Measurements from ENCODE around the gene CAMK1D.

DNA sequence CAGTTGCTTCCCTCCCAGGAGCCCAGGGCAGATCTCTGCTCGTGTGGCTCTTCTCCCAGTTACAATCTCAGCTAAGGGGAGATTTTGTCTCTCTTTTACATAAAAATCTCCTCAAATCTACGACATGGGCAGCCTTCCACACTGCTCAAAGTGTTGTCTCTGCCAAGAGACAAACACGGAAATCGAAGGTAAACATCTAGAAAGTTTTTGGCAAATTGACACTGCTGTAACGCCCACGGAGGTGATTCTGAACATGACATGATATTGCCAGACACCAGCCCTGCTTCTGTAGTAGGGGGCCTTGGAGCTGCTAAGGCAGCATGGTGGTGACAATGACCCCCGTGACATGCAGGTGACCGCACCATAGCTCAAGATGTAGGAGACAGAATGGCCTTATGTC lies 523.8 kb downstream of the CAMK1D start:
- TF ChIP-seq, protein P1, sequence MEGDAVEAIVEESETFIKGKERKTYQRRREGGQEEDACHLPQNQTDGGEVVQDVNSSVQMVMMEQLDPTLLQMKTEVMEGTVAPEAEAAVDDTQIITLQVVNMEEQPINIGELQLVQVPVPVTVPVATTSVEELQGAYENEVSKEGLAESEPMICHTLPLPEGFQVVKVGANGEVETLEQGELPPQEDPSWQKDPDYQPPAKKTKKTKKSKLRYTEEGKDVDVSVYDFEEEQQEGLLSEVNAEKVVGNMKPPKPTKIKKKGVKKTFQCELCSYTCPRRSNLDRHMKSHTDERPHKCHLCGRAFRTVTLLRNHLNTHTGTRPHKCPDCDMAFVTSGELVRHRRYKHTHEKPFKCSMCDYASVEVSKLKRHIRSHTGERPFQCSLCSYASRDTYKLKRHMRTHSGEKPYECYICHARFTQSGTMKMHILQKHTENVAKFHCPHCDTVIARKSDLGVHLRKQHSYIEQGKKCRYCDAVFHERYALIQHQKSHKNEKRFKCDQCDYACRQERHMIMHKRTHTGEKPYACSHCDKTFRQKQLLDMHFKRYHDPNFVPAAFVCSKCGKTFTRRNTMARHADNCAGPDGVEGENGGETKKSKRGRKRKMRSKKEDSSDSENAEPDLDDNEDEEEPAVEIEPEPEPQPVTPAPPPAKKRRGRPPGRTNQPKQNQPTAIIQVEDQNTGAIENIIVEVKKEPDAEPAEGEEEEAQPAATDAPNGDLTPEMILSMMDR (conservative IDR thresholded peaks at IDR 0.05) = no peak
- TF ChIP-seq EZH2 (IDR thresholded peaks at IDR 0.05; ENCODE audit: low read depth) = no peak

All from PC-9 (cell line).